ENCODE measurements around the gene GATA3.

DNA sequence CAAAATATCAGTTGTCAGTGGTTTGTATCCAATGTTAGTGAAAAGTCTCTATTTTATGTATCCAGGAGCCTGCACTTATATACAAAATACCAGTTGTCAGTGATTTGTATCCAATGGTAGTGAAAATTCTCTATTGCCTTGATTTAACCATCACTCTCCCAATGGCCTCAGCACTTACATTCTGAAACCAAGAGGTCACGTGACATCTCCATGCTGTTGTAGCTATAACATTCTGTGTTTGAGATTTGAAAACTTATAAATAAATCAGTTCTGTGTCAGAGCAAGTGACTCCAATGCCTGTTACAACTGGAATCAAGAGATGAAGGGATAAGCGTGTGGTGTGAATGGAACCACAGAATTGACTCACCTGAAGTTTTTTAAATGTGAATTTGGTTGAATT lies 30.6 kb upstream of the GATA3 start:
- TF ChIP-seq, protein P1, sequence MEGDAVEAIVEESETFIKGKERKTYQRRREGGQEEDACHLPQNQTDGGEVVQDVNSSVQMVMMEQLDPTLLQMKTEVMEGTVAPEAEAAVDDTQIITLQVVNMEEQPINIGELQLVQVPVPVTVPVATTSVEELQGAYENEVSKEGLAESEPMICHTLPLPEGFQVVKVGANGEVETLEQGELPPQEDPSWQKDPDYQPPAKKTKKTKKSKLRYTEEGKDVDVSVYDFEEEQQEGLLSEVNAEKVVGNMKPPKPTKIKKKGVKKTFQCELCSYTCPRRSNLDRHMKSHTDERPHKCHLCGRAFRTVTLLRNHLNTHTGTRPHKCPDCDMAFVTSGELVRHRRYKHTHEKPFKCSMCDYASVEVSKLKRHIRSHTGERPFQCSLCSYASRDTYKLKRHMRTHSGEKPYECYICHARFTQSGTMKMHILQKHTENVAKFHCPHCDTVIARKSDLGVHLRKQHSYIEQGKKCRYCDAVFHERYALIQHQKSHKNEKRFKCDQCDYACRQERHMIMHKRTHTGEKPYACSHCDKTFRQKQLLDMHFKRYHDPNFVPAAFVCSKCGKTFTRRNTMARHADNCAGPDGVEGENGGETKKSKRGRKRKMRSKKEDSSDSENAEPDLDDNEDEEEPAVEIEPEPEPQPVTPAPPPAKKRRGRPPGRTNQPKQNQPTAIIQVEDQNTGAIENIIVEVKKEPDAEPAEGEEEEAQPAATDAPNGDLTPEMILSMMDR (IDR thresholded peaks at IDR 0.05): no peak
- TF ChIP-seq POLR2A (IDR thresholded peaks at IDR 0.05) (no peak), POLR2AphosphoS5 (IDR thresholded peaks at IDR 0.05) (no peak)

Measured in breast epithelium (tissue), 3 donors.